Measurements from ENCODE around the gene MINDY2. TPM values are rescaled to one million over a fixed set of nuclear protein-coding genes. Genes with fewer than 3 reads are reported as not detected.

Gene MINDY2
- total RNA-seq, 1 donor from 2014 or later, result 14.2 TPM

- peaks cover 36% of the 10 kb centered on the region for H3K4me1 Mint-ChIP-seq (ENCODE audit: unreplicated experiment)
- no peaks in the 10 kb centered on the region for H3K9me3 Mint-ChIP-seq (ENCODE audit: unreplicated experiment)
- peak overlapping the region; percentile 93 for H3K27ac Mint-ChIP-seq (ENCODE audit: unreplicated experiment)
- peaks cover 4% of the 10 kb centered on the region for H3K27me3 Mint-ChIP-seq (ENCODE audit: unreplicated experiment)
- peak overlapping the region; percentile 98 for H3K4me3 Mint-ChIP-seq (ENCODE audit: unreplicated experiment)
- DNase-seq (ENCODE audit: low spot score), result no peak
- no peak for TF ChIP-seq CTCF (IDR thresholded peaks at IDR 0.05; ENCODE audit: unreplicated experiment)
- H3K36me3 Mint-ChIP-seq (ENCODE audit: low read depth, unreplicated experiment), result peaks cover 10% of the 10 kb centered on the region
Observed at GRCh38 chr15:58748040-58748851, 22.9 kb upstream of the MINDY2 start.

GRCh38 chr15:58748852-58749531 lies 22.1 kb upstream of the MINDY2 start:
- Mint-ChIP-seq H3K4me3 (ENCODE audit: unreplicated experiment) (peak overlapping the region; percentile 98), H3K27me3 (ENCODE audit: unreplicated experiment) (peaks cover 4% of the 10 kb centered on the region), H3K27ac (ENCODE audit: unreplicated experiment) (peak overlapping the region; percentile 93), H3K36me3 (ENCODE audit: low read depth, unreplicated experiment) (peaks cover 10% of the 10 kb centered on the region), H3K4me1 (ENCODE audit: unreplicated experiment) (peaks cover 33% of the 10 kb centered on the region), H3K9me3 (ENCODE audit: unreplicated experiment) (no peaks in the 10 kb centered on the region)
- DNase-seq (ENCODE audit: low spot score), result peak; percentile 60
- no peak for TF ChIP-seq CTCF (IDR thresholded peaks at IDR 0.05; ENCODE audit: unreplicated experiment)

GRCh38 chr15:58749532-58750337 lies 21.4 kb upstream of the MINDY2 start, which contains the start of gene ADAM10:
Gene ADAM10, minus strand, starts transcription at chr15:58749707. Its CDS starts 173 bp downstream, at chr15:58749534.
- H3K4me1 Mint-ChIP-seq (ENCODE audit: unreplicated experiment), result peaks cover 37% of the 10 kb centered on the region
- DNase-seq (ENCODE audit: low spot score), result peak; percentile 100
- no peaks in the 10 kb centered on the region for H3K9me3 Mint-ChIP-seq (ENCODE audit: unreplicated experiment)
- H3K27ac Mint-ChIP-seq (ENCODE audit: unreplicated experiment), result peak within 1 kb of the TSS; percentile 93
- H3K36me3 Mint-ChIP-seq (ENCODE audit: low read depth, unreplicated experiment), result peaks cover 10% of the 10 kb centered on the region
- H3K27me3 Mint-ChIP-seq (ENCODE audit: unreplicated experiment), result peaks cover 4% of the 10 kb centered on the region
- peak within 1 kb of the TSS; percentile 98 for H3K4me3 Mint-ChIP-seq (ENCODE audit: unreplicated experiment)
- TF ChIP-seq CTCF (IDR thresholded peaks at IDR 0.05; ENCODE audit: unreplicated experiment), result no peak

DNA sequence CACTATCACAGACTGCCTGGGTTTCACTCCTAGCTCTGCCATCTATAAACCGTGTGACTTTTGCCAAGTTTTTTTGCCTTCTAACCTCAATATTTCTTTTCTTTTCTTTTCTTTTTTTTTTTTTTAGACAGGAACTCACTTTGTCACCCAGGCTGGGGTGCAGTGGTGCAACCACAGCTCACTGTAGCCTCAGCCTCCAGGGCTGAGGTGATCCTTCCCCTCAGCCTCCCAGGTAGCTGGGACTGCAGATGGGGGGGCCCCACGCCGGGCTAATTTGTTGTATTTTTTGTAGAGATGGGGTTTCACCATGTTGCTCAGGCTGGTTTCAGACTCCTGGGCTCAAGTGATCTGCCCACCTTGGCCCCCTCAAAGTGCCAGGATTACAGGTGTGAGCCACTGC lies 18.4 kb upstream of the MINDY2 start:
- Mint-ChIP-seq H3K27me3 (ENCODE audit: unreplicated experiment) (peaks cover 4% of the 10 kb centered on the region), H3K36me3 (ENCODE audit: low read depth, unreplicated experiment) (peaks cover 10% of the 10 kb centered on the region), H3K4me3 (ENCODE audit: unreplicated experiment) (no peak overlapping the region), H3K4me1 (ENCODE audit: unreplicated experiment) (peaks cover 27% of the 10 kb centered on the region), H3K27ac (ENCODE audit: unreplicated experiment) (no peak overlapping the region), H3K9me3 (ENCODE audit: unreplicated experiment) (no peaks in the 10 kb centered on the region)
- no peak for DNase-seq (ENCODE audit: low spot score)
- no peak for TF ChIP-seq CTCF (IDR thresholded peaks at IDR 0.05; ENCODE audit: unreplicated experiment)
